NCI-H748 (cell line): ENCODE results near the gene RTL3.
"Not testable (repeated sequence)": the region's sequence is repeated elsewhere in the genome, so short reads cannot be mapped to it uniquely, and the experiment has no call there.

ENCODE experiments used
- DNase-seq: peaks from one replicate; lab custom pipeline; 2025; ENCODE audit not compliant: unreplicated experiment; lab: John Stamatoyannopoulos, UW

RTL3 gene

GRCh38 chrX:78658845-78659744, at the start of gene RTL3:
TSS of gene RTL3 (minus strand) at chrX:78659328. CDS start at chrX:78658420, 908 bp downstream.
- DNase-seq: no peak

- DNase-seq: no peak
Measured at GRCh38 chrX:78708816-78709215, 49.7 kb upstream of the RTL3 start.

GRCh38 chrX:78708262-78708661, 49.1 kb upstream of the RTL3 start:
- DNase-seq: no peak

- no peak for DNase-seq
Measured at GRCh38 chrX:78706071-78706470, 46.9 kb upstream of the RTL3 start.

GRCh38 chrX:78693536-78693935, 34.4 kb upstream of the RTL3 start:
- no peak for DNase-seq

- DNase-seq: no peak
Measured at GRCh38 chrX:78693012-78693411, 33.9 kb upstream of the RTL3 start.

- DNase-seq: no peak
Measured at GRCh38 chrX:78687586-78687985, 28.5 kb upstream of the RTL3 start.

GRCh38 chrX:78673246-78673645, 14.1 kb upstream of the RTL3 start:
- DNase-seq: no peak

- DNase-seq: no peak
Measured at GRCh38 chrX:78665342-78665741, 6.2 kb upstream of the RTL3 start.

GRCh38 chrX:78661836-78662235, 2.7 kb upstream of the RTL3 start:
- DNase-seq: no peak

GRCh38 chrX:78659955-78660354, 827 bp upstream of the RTL3 start:
- no peak for DNase-seq

GRCh38 chrX:78658414-78658813, 714 bp downstream of the RTL3 start:
- DNase-seq: no peak

GRCh38 chrX:78655642-78656041, 3.5 kb downstream of the RTL3 start:
- DNase-seq: no peak

- no peak for DNase-seq
Measured at GRCh38 chrX:78653118-78653822, 5.9 kb downstream of the RTL3 start.

GRCh38 chrX:78650906-78651437, 8.2 kb downstream of the RTL3 start:
- DNase-seq: no peak

GRCh38 chrX:78643874-78644273, 15.3 kb downstream of the RTL3 start:
- DNase-seq: no peak

- DNase-seq: no peak
Measured at GRCh38 chrX:78643096-78643495, 16.0 kb downstream of the RTL3 start.

- not testable (repeated sequence) for DNase-seq
Measured at GRCh38 chrX:78636096-78636495, 23.0 kb downstream of the RTL3 start.

- DNase-seq: no peak
Measured at GRCh38 chrX:78624962-78625909, 33.9 kb downstream of the RTL3 start.

- DNase-seq: no peak
Measured at GRCh38 chrX:78624426-78624825, 34.7 kb downstream of the RTL3 start.

- DNase-seq: no peak
Measured at GRCh38 chrX:78622831-78623230, 36.3 kb downstream of the RTL3 start.
